Motor neuron (in vitro differentiated cells): ENCODE data around the gene PORCN. TPM values are rescaled to one million over a fixed set of nuclear protein-coding genes. Genes with fewer than 3 reads are reported as not detected.

Source experiments
- ATAC-seq, 8 experiments: fragments of 200-7000 bp; cut with Tn5 transposase; replicated peaks in 6 of 8; 2 replicates each; pipeline ENCODE4 v1.8.0; 2021; ENCODE audit warnings: mild to moderate bottlenecking in 8 of 8, moderate library complexity in 8 of 8
- H3K27ac ChIP-seq, 2 donors: fragments of 250-450 bp; sonication (Bioruptor Pico); 2 replicates each; pipeline ENCODE4 v1.9.0; 2021; ENCODE audit warnings: antibody characterized with exemption in 2 of 2, mild to moderate bottlenecking in 2 of 2, moderate library complexity in 1 of 2
- H3K4me1 ChIP-seq, 2 donors: fragments of 250-450 bp; sonication (Bioruptor Pico); replicated peaks in 1 of 2; 2 replicates each; pipeline ENCODE4 v1.6.1; 2021; ENCODE audit warnings: antibody characterized with exemption in 2 of 2, mild to moderate bottlenecking in 2 of 2, moderate library complexity in 1 of 2
- H3K4me3 ChIP-seq, 5 donors: fragments of 250-450 bp; sonication (Bioruptor Pico); 2 replicates each; pipeline ENCODE4 v1.9.0; 2021; ENCODE audit warnings: antibody characterized with exemption in 5 of 5, mild to moderate bottlenecking in 5 of 5, moderate library complexity in 4 of 5
- WGBS, 10 experiments: fragments of 450-650 bp; shearing (Covaris generic); methylation state at CpG; one replicate each; pipeline ENCODE4 v1.0.0; 2022; 5-methylcytosine and 5-hydroxymethylcytosine counted together
- in situ Hi-C, 9 experiments: fragments of 400-800 bp; cut with MboI; loops; one replicate each; pipeline ENCODE4 v1.15.0; 2021; ENCODE audit warnings: low sequenced_read_pairs in 9 of 9, low pct_unique_long_range_greater_than_20kb in 2 of 9; ENCODE audit not compliant: unreplicated experiment in 9 of 9
- total RNA-seq, 8 experiments: library from RNA; unstranded; fragments of 300-600 nt; gene quantifications; 2 replicates each; pipeline versions ENCODE4 v1.2.3 to v1.2.4, GENCODE V29; 2022

PORCN gene
- 10 to 100 TPM in 6 of 8 experiments, 1 to 10 TPM in 2; 7.7 to 19.5 (median 14.2) TPM for total RNA-seq

GRCh38 chrX:48508400-48509244 lies at the start of gene PORCN:
PORCN (plus strand) TSS chrX:48508992; CDS start chrX:48509821, 829 bp downstream.
- ATAC-seq = peak; percentile 93 to 97 (median 94)
- Histone ChIP-seq H3K4me3 (peak within 1 kb of the TSS; percentile 53 to 88 (median 73)), H3K27ac (peak within 1 kb of the TSS; percentile 69 to 79), H3K4me1 (no peaks in the 10 kb centered on the region)
- WGBS, 10 experiments = 0% methylated on average over 2 of the region's 65 CpGs; no CpG with 5 or more reads in 9 of the 10 experiments
- in situ Hi-C loops = no loop called here

GRCh38 chrX:48459483-48459882 lies 49.3 kb upstream of the PORCN start:
- no peak for ATAC-seq
- in situ Hi-C loops = no loop called here
- Histone ChIP-seq H3K4me3 (no peak overlapping the region), H3K27ac (no peak overlapping the region), H3K4me1 (no peaks in the 10 kb centered on the region)
- 47 to 100% (median 100%) methylated on average over 1 to 3 of the region's 6 CpGs; no CpG with 5 or more reads in 7 of the 10 experiments for WGBS, 10 experiments

GRCh38 chrX:48460031-48460430 lies 48.8 kb upstream of the PORCN start:
- Histone ChIP-seq H3K27ac (no peak overlapping the region), H3K4me1 (no peaks in the 10 kb centered on the region), H3K4me3 (no peak overlapping the region)
- in situ Hi-C loops = no loop called here
- no peak for ATAC-seq
- WGBS, 10 experiments = 17 to 73% methylated on average over 1 to 3 of the region's 3 CpGs; no CpG with 5 or more reads in 8 of the 10 experiments

GRCh38 chrX:48460606-48461005 lies 48.2 kb upstream of the PORCN start:
- ATAC-seq = no peak
- Histone ChIP-seq H3K4me1 (no peaks in the 10 kb centered on the region), H3K27ac (no peak overlapping the region), H3K4me3 (no peak overlapping the region)
- in situ Hi-C loops = no loop called here
- 80% methylated on average over 2 of the region's 11 CpGs; no CpG with 5 or more reads in 9 of the 10 experiments for WGBS, 10 experiments

- no CpG with 5 or more reads among the region's 6 CpGs for WGBS, 10 experiments
- ATAC-seq = no peak
- H3K4me1 ChIP-seq = no peaks in the 10 kb centered on the region
- in situ Hi-C loops = no loop called here
- no peak overlapping the region for H3K27ac ChIP-seq
- no peak overlapping the region for H3K4me3 ChIP-seq
Measured at GRCh38 chrX:48461830-48462229, 47.0 kb upstream of the PORCN start.

GRCh38 chrX:48465336-48465933 lies 43.4 kb upstream of the PORCN start:
- in situ Hi-C loops = no loop called here
- Histone ChIP-seq H3K27ac (peak overlapping the region in 1 of 2 donors; percentile 16), H3K4me1 (peaks cover 4 to 10% of the 10 kb centered on the region in 2 donors), H3K4me3 (no peak overlapping the region)
- WGBS, 10 experiments = 0 to 50% methylated on average over 1 to 2 of the region's 10 CpGs; no CpG with 5 or more reads in 8 of the 10 experiments
- ATAC-seq = peak; percentile 45 to 81 (median 72)

GRCh38 chrX:48466696-48467095 lies 42.1 kb upstream of the PORCN start:
- 88% methylated on average over 3 of the region's 10 CpGs; no CpG with 5 or more reads in 9 of the 10 experiments for WGBS, 10 experiments
- no peak overlapping the region for H3K4me3 ChIP-seq
- ATAC-seq = no peak
- no peak overlapping the region for H3K27ac ChIP-seq
- H3K4me1 ChIP-seq = peaks cover 4 to 10% of the 10 kb centered on the region in 2 donors
- in situ Hi-C loops = no loop called here

GRCh38 chrX:48467281-48467761 lies 41.5 kb upstream of the PORCN start:
- ATAC-seq = no peak
- H3K4me3 ChIP-seq = no peak overlapping the region
- no CpG with 5 or more reads among the region's 10 CpGs for WGBS, 10 experiments
- H3K27ac ChIP-seq = no peak overlapping the region
- peaks cover 4 to 10% of the 10 kb centered on the region in 2 donors for H3K4me1 ChIP-seq
- in situ Hi-C loops = no loop called here

- ATAC-seq = peak; percentile 19 to 56 (median 32)
- WGBS, 10 experiments = 0 to 14% methylated on average over 2 to 3 of the region's 18 CpGs; no CpG with 5 or more reads in 8 of the 10 experiments
Measured at GRCh38 chrX:48468247-48468671, 40.5 kb upstream of the PORCN start.

GRCh38 chrX:48468693-48469691 lies 39.8 kb upstream of the PORCN start:
- in situ Hi-C loops = no loop called here
- peak overlapping the region in 2 of 5 donors; percentile 19 to 20 for H3K4me3 ChIP-seq
- H3K4me1 ChIP-seq = peaks cover 4 to 22% of the 10 kb centered on the region in 2 donors
- H3K27ac ChIP-seq = no peak overlapping the region
- WGBS, 10 experiments = 37 to 60% methylated on average over 1 to 8 of the region's 23 CpGs; no CpG with 5 or more reads in 8 of the 10 experiments
- peak in 5 of 8 experiments; percentile 19 to 74 (median 25) for ATAC-seq

More at GRCh38 chrX:48468247-48468671, 40.5 kb upstream of the PORCN start:
- Histone ChIP-seq H3K4me1 (peaks cover 4 to 17% of the 10 kb centered on the region in 2 donors), H3K27ac (no peak overlapping the region), H3K4me3 (peak overlapping the region in 2 of 5 donors; percentile 19 to 20)
- in situ Hi-C loops = no loop called here

- in situ Hi-C loops = no loop called here
- Histone ChIP-seq H3K4me3 (peak within 1 kb of the TSS in 2 of 5 donors; percentile 19 to 20), H3K4me1 (peaks cover 4 to 29% of the 10 kb centered on the region in 2 donors), H3K27ac (no peak within 1 kb of the TSS)
- peak in 1 of 8 experiments; percentile 5 for ATAC-seq
- 34% methylated on average over 4 of the region's 18 CpGs; no CpG with 5 or more reads in 9 of the 10 experiments for WGBS, 10 experiments
Measured at GRCh38 chrX:48470110-48470832, 38.5 kb upstream of the PORCN start, which contains the start of gene SLC38A5. SLC38A5 (minus strand) TSS chrX:48470260; CDS start chrX:48467924, 2,336 bp downstream.

- Histone ChIP-seq H3K4me3 (no peak overlapping the region), H3K4me1 (peaks cover 4 to 29% of the 10 kb centered on the region in 2 donors), H3K27ac (no peak overlapping the region)
- ATAC-seq = no peak
- WGBS, 10 experiments = no CpG with 5 or more reads among the region's 9 CpGs
- in situ Hi-C loops = no loop called here
Measured at GRCh38 chrX:48470833-48471118, 38.0 kb upstream of the PORCN start.
